Posterior cingulate gyrus (tissue), 11 donors: ENCODE results near the gene TM6SF1.
"Not testable (repeated sequence)": the region's sequence is repeated elsewhere in the genome, so short reads cannot be mapped to it uniquely, and the experiment has no call there.

Experiments used
- DNase-seq, 10 donors: peaks; one replicate each; pipeline versions ENCODE4 v3.0.0 to v3.0.0-alpha.2; 2020 to 2021; ENCODE audit warnings: mixed read lengths in 3 of 10
- intact Hi-C: fragments of 100-400 bp; cut with DNase I; formaldehyde crosslinking; loops from one replicate; pipeline ENCODE4 v1.15.1; 2023

Gene TM6SF1

GRCh38 chr15:83106994-83107840, at the start of gene TM6SF1:
Gene TM6SF1, plus strand, starts transcription at chr15:83107645. Its CDS starts 36 bp downstream, at chr15:83107681.
- DNase-seq: peak in 6 of 10 donors; percentile 13 to 86 (median 52)

GRCh38 chr15:83057696-83058376, 49.6 kb upstream of the TM6SF1 start:
- intact Hi-C loops: no loop called here
- peak in 1 of 10 donors; percentile 18 for DNase-seq

More at GRCh38 chr15:83106994-83107840, at the start of gene TM6SF1:
- intact Hi-C loops: no loop called here

- intact Hi-C loops: no loop called here
- DNase-seq: no peak
Measured at GRCh38 chr15:83061680-83062079, 45.8 kb upstream of the TM6SF1 start.

GRCh38 chr15:83062768-83063180, 44.7 kb upstream of the TM6SF1 start:
- DNase-seq: no peak
- intact Hi-C loops: no loop called here

- intact Hi-C loops: no loop called here
- no peak for DNase-seq
Measured at GRCh38 chr15:83063551-83063950, 43.9 kb upstream of the TM6SF1 start.

GRCh38 chr15:83064859-83065258, 42.6 kb upstream of the TM6SF1 start:
- no peak for DNase-seq
- intact Hi-C loops: loop anchor here (5.0 kb wide), 1 partner anchor 142 kb away; the partner anchor contains the start of gene HDGFL3

- DNase-seq: no peak
- intact Hi-C loops: loop anchor here (5.0 kb wide), 1 partner anchor 142 kb away; the partner anchor contains the start of gene HDGFL3
Measured at GRCh38 chr15:83065431-83065830, 42.0 kb upstream of the TM6SF1 start.

- peak in 1 of 10 donors; percentile 11 for DNase-seq
- intact Hi-C loops: loop anchor here (5.0 kb wide), 1 partner anchor 141 kb away; the partner anchor contains the start of gene HDGFL3
Measured at GRCh38 chr15:83066034-83066733, 41.3 kb upstream of the TM6SF1 start.

GRCh38 chr15:83066734-83067637, 40.5 kb upstream of the TM6SF1 start, which contains the start of gene BTBD1:
Gene BTBD1, minus strand, starts transcription at chr15:83067252. Its CDS starts 101 bp downstream, at chr15:83067151.
- DNase-seq: peak; percentile 74 to 99 (median 85)
- intact Hi-C loops: loop anchor here (1.0 to 5.0 kb wide), 2 partner anchors 56 to 140 kb away; partner anchors contain the start of genes C15orf40 and HDGFL3

GRCh38 chr15:83067638-83067962, 39.8 kb upstream of the TM6SF1 start:
- DNase-seq: peak in 1 of 10 donors; percentile 84
- intact Hi-C loops: loop anchor here (1.0 to 5.0 kb wide), 2 partner anchors 56 to 140 kb away; partner anchors contain the start of genes C15orf40 and HDGFL3

- intact Hi-C loops: loop anchor here (5.0 kb wide), 1 partner anchor 139 kb away; the partner anchor contains the start of gene HDGFL3
- DNase-seq: no peak
Measured at GRCh38 chr15:83068054-83068453, 39.4 kb upstream of the TM6SF1 start.

GRCh38 chr15:83069211-83069642, 38.2 kb upstream of the TM6SF1 start:
- intact Hi-C loops: loop anchor here (5.0 kb wide), 1 partner anchor 138 kb away; the partner anchor contains the start of gene HDGFL3
- not testable (repeated sequence) for DNase-seq

GRCh38 chr15:83077491-83078230, 29.8 kb upstream of the TM6SF1 start:
- intact Hi-C loops: no loop called here
- no peak for DNase-seq

GRCh38 chr15:83078712-83079111, 28.7 kb upstream of the TM6SF1 start:
- DNase-seq: no peak
- intact Hi-C loops: no loop called here

GRCh38 chr15:83081256-83082014, 26.0 kb upstream of the TM6SF1 start:
- intact Hi-C loops: no loop called here
- DNase-seq: no peak

- intact Hi-C loops: no loop called here
Measured at GRCh38 chr15:83082730-83083386, 24.6 kb upstream of the TM6SF1 start.

GRCh38 chr15:83085461-83085860, 22.0 kb upstream of the TM6SF1 start:
- intact Hi-C loops: not testable (repeated sequence)

More at GRCh38 chr15:83082730-83083386, 24.6 kb upstream of the TM6SF1 start:
- no peak for DNase-seq

More at GRCh38 chr15:83085461-83085860, 22.0 kb upstream of the TM6SF1 start:
- not testable (repeated sequence) for DNase-seq
